HEK293 (cell line): Measurements from ENCODE around the gene ACER3.

Experiments used
- CTCF ChIA-PET: fragments of 350-600 bp; formaldehyde crosslinking; extraction: SDS; loops from one replicate; lab custom pipeline; 2021; ENCODE audit warnings: antibody characterized with exemption; lab: Yijun Ruan, JAX
- POLR2A ChIA-PET: fragments of 300-600 bp; formaldehyde crosslinking; extraction: SDS; loops from one replicate; lab custom pipeline; 2020; ENCODE audit warnings: antibody characterized with exemption, inconsistent platforms; lab: Yijun Ruan, JAX
- H3K27ac ChIP-seq: fragments of 200-500 bp; sonication (Bioruptor generic); 2 replicates; pipeline ENCODE4 v1.5.1; 2014; ENCODE audit warnings: low read depth, low read length, control low read depth, inconsistent platforms; ENCODE audit errors: extremely low read depth
- H3K36me3 ChIP-seq, 2 experiments: fragments of 200-500 bp in 1 of 2; sonication (Bioruptor generic) in 1 of 2; 1 replicate in 1 of 2; 2 replicates in 1 of 2; pipeline ENCODE4 v1.5.1; 2014 to 2017; ENCODE audit warnings: inconsistent platforms in 2 of 2, low read length in 2 of 2; ENCODE audit not compliant: control insufficient read depth in 2 of 2, insufficient read depth in 1 of 2
- H3K4me1 ChIP-seq: fragments of 200-500 bp; sonication (Bioruptor generic); 2 replicates; pipeline ENCODE4 v1.5.1; 2014; ENCODE audit warnings: mild to moderate bottlenecking, low read length, inconsistent platforms; ENCODE audit not compliant: control insufficient read depth, insufficient read depth
- H3K4me3 ChIP-seq: 2 replicates; pipeline ENCODE4 v1.5.1; 2011; ENCODE audit warnings: low read depth, mild to moderate bottlenecking, control low read depth, low read length, moderate library complexity
- H3K9me3 ChIP-seq: fragments of 200-500 bp; sonication (Bioruptor generic); 2 replicates; pipeline ENCODE4 v1.5.1; 2014; ENCODE audit warnings: low read depth, low read length, inconsistent platforms; ENCODE audit not compliant: control insufficient read depth, insufficient read depth
- ATF2 ChIP-seq: fragments of 450-650 bp; formaldehyde crosslinking; IDR thresholded peaks from 2 replicates; pipeline ENCODE4 v1.5.1; 2016; ENCODE audit warnings: missing biosample characterization, missing genetic modification characterization, low read depth
- EGR2 ChIP-seq: fragments of 450-650 bp; formaldehyde crosslinking; IDR thresholded peaks from 2 replicates; pipeline ENCODE4 v1.5.1; 2016; ENCODE audit warnings: low read depth, missing biosample characterization, missing genetic modification characterization
- ELK4 ChIP-seq: IDR thresholded peaks from 2 replicates; pipeline ENCODE4 v1.6.1; 2011; ENCODE audit warnings: mild to moderate bottlenecking, low read depth, low read length, borderline replicate concordance
- FEZF1 ChIP-seq: fragments of 450-650 bp; formaldehyde crosslinking; IDR thresholded peaks from 2 replicates; pipeline ENCODE4 v1.5.1; 2016; ENCODE audit warnings: missing biosample characterization, missing genetic modification characterization
- IKZF3 ChIP-seq: fragments of 450-650 bp; IDR thresholded peaks from 2 replicates; pipeline ENCODE4 v1.5.0; 2018; ENCODE audit warnings: missing biosample characterization, mild to moderate bottlenecking, missing genetic modification characterization, moderate library complexity
- OVOL3 ChIP-seq: fragments of 450-650 bp; formaldehyde crosslinking; IDR thresholded peaks from 2 replicates; pipeline ENCODE4 v1.5.1; 2016; ENCODE audit warnings: missing biosample characterization, missing genetic modification characterization
- WT1 ChIP-seq: fragments of 450-650 bp; formaldehyde crosslinking; IDR thresholded peaks from 2 replicates; pipeline ENCODE4 v1.5.1; 2016; ENCODE audit warnings: missing biosample characterization, missing genetic modification characterization
- ZBTB7A ChIP-seq: fragments of 450-650 bp; formaldehyde crosslinking; IDR thresholded peaks from 2 replicates; pipeline ENCODE4 v1.5.1; 2016; ENCODE audit warnings: low read depth, missing biosample characterization, missing genetic modification characterization
- ZEB2 ChIP-seq: fragments of 450-650 bp; formaldehyde crosslinking; IDR thresholded peaks from 2 replicates; pipeline ENCODE4 v1.5.1; 2016; ENCODE audit warnings: missing biosample characterization, missing genetic modification characterization
- ZFP37 ChIP-seq: fragments of 450-650 bp; formaldehyde crosslinking; IDR thresholded peaks from 2 replicates; pipeline ENCODE4 v1.5.1; 2016; ENCODE audit warnings: missing biosample characterization, missing genetic modification characterization
- ZIC2 ChIP-seq: fragments of 450-650 bp; formaldehyde crosslinking; IDR thresholded peaks from 2 replicates; pipeline ENCODE4 v1.5.1; 2016; ENCODE audit warnings: missing biosample characterization, missing genetic modification characterization
- ZNF132 ChIP-seq: fragments of 450-650 bp; formaldehyde crosslinking; IDR thresholded peaks from 2 replicates; pipeline ENCODE4 v1.5.1; 2017; ENCODE audit warnings: missing biosample characterization, missing genetic modification characterization, borderline replicate concordance
- ZNF169 ChIP-seq: fragments of 450-650 bp; formaldehyde crosslinking; IDR thresholded peaks from 2 replicates; pipeline ENCODE4 v1.5.1; 2016; ENCODE audit warnings: missing biosample characterization, missing genetic modification characterization
- ZNF221 ChIP-seq: fragments of 450-650 bp; formaldehyde crosslinking; IDR thresholded peaks from 2 replicates; pipeline ENCODE4 v1.5.1; 2017; ENCODE audit warnings: missing biosample characterization, missing genetic modification characterization, borderline replicate concordance
- ZNF341 ChIP-seq: fragments of 450-650 bp; formaldehyde crosslinking; IDR thresholded peaks from 2 replicates; pipeline ENCODE4; 2016; ENCODE audit warnings: low read depth, missing biosample characterization, missing genetic modification characterization
- ZNF37A ChIP-seq: fragments of 450-650 bp; IDR thresholded peaks from 2 replicates; pipeline ENCODE4 v1.5.1; 2018; ENCODE audit warnings: missing biosample characterization, missing genetic modification characterization
- ZNF416 ChIP-seq: fragments of 450-650 bp; formaldehyde crosslinking; IDR thresholded peaks from 2 replicates; pipeline ENCODE4 v1.5.1; 2016; ENCODE audit warnings: missing biosample characterization, missing genetic modification characterization
- ZNF473 ChIP-seq: fragments of 450-650 bp; formaldehyde crosslinking; IDR thresholded peaks from 2 replicates; pipeline ENCODE4 v1.5.1; 2017; ENCODE audit warnings: missing biosample characterization, missing genetic modification characterization
- ZNF513 ChIP-seq: fragments of 450-650 bp; IDR thresholded peaks from 2 replicates; pipeline ENCODE4 v1.5.1; 2018; ENCODE audit warnings: missing biosample characterization, missing genetic modification characterization
- ZNF548 ChIP-seq: fragments of 450-650 bp; formaldehyde crosslinking; IDR thresholded peaks from 2 replicates; pipeline ENCODE4 v1.5.1; 2016; ENCODE audit warnings: missing biosample characterization, missing genetic modification characterization
- ZNF561 ChIP-seq: fragments of 450-650 bp; IDR thresholded peaks from 2 replicates; pipeline ENCODE4 v1.5.1; 2018; ENCODE audit warnings: missing biosample characterization, missing genetic modification characterization, borderline replicate concordance
- ZNF654 ChIP-seq: fragments of 450-650 bp; formaldehyde crosslinking; IDR thresholded peaks from 2 replicates; pipeline ENCODE4 v1.5.1; 2016; ENCODE audit warnings: low read depth, missing biosample characterization, missing genetic modification characterization
- ZNF670 ChIP-seq: fragments of 450-650 bp; formaldehyde crosslinking; IDR thresholded peaks from 2 replicates; pipeline ENCODE4 v1.5.1; 2016; ENCODE audit warnings: missing biosample characterization, missing genetic modification characterization, low read depth
- ZNF747 ChIP-seq: fragments of 450-650 bp; formaldehyde crosslinking; IDR thresholded peaks from 2 replicates; pipeline ENCODE4 v1.5.1; 2016; ENCODE audit warnings: missing biosample characterization, missing genetic modification characterization
- ZSCAN4 ChIP-seq: fragments of 450-650 bp; formaldehyde crosslinking; IDR thresholded peaks from 2 replicates; pipeline ENCODE4 v1.5.1; 2017; ENCODE audit warnings: missing biosample characterization, missing genetic modification characterization
- ZSCAN5A ChIP-seq: fragments of 450-650 bp; formaldehyde crosslinking; IDR thresholded peaks from 2 replicates; pipeline ENCODE4 v1.5.1; 2016; ENCODE audit warnings: missing biosample characterization, missing genetic modification characterization

ACER3 gene

GRCh38 chr11:77072851-77073327 is 212.2 kb downstream of the ACER3 start:
- H3K4me3 ChIP-seq, result no peak overlapping the region
- no peaks in the 10 kb centered on the region for H3K4me1 ChIP-seq
- ChIA-PET CTCF (interaction anchor here (1.0 kb wide), 1 partner anchor 19 kb away, joined by 4 read pairs; no protein-coding TSS in a partner anchor), POLR2A (no interaction called here)
- no peaks in the 10 kb centered on the region for H3K36me3 ChIP-seq
- no peak for TF ChIP-seq FEZF1
- no peak for TF ChIP-seq ZNF473
- TF ChIP-seq IKZF3 (tag by site-specific recombination), result no peak
- no peak for TF ChIP-seq ZNF341
- no peak for TF ChIP-seq ZSCAN5A (tag by site-specific recombination)
- no peak for TF ChIP-seq ZNF169 (tag by site-specific recombination)
- TF ChIP-seq ZNF221 (tag by site-specific recombination), result no peak
- TF ChIP-seq ZNF416 (tag by site-specific recombination), result no peak
- TF ChIP-seq ZNF132 (tag by site-specific recombination), result no peak
- no peak for TF ChIP-seq ZFP37 (tag by site-specific recombination)
- TF ChIP-seq ZNF561 (tag by site-specific recombination), result no peak
- no peak for TF ChIP-seq ZNF548 (tag by site-specific recombination)
- no peak for TF ChIP-seq ZNF670 (tag by site-specific recombination)
- no peak for TF ChIP-seq ATF2 (tag by site-specific recombination)
- no peak for TF ChIP-seq ZNF747 (tag by site-specific recombination)
- TF ChIP-seq ZNF654 (tag by site-specific recombination), result no peak
- H3K9me3 ChIP-seq, result no peaks in the 10 kb centered on the region
- H3K27ac ChIP-seq, result no peak overlapping the region

GRCh38 chr11:77073328-77074001 is 212.7 kb downstream of the ACER3 start:
- Histone ChIP-seq H3K36me3 (no peaks in the 10 kb centered on the region), H3K9me3 (no peaks in the 10 kb centered on the region), H3K27ac (no peak overlapping the region), H3K4me1 (no peaks in the 10 kb centered on the region), H3K4me3 (no peak overlapping the region)
- POLR2A ChIA-PET, result no interaction called here
- TF ChIP-seq ZEB2 (tag by site-specific recombination), result no peak
- TF ChIP-seq ZIC2 (tag by site-specific recombination), result peak; percentile 60
- CTCF ChIA-PET, result interaction anchor here (1.0 to 1.2 kb wide), 2 partner anchors 18 kb away, joined by 4 read pairs; no protein-coding TSS in a partner anchor

- ChIA-PET CTCF (interaction anchor here (0.7 to 1.2 kb wide), 2 partner anchors 17 to 75 kb away, joined by 3 to 4 read pairs; no protein-coding TSS in a partner anchor), POLR2A (no interaction called here)
- no peaks in the 10 kb centered on the region for H3K36me3 ChIP-seq
- no peak overlapping the region for H3K27ac ChIP-seq
- TF ChIP-seq ZNF513 (tag by site-specific recombination) (no peak), ZBTB7A (tag by site-specific recombination) (no peak), WT1 (tag by site-specific recombination) (no peak), ZNF169 (tag by site-specific recombination) (no peak), ZSCAN4 (tag by site-specific recombination) (no peak), ELK4 (no peak), EGR2 (tag by site-specific recombination) (0 out of 2 replicates have a peak, but pooled peaks have one; percentile 8), OVOL3 (tag by site-specific recombination) (no peak), ZNF37A (tag by site-specific recombination) (no peak)
- no peaks in the 10 kb centered on the region for H3K4me1 ChIP-seq
- no peaks in the 10 kb centered on the region for H3K9me3 ChIP-seq
- H3K4me3 ChIP-seq, result no peak overlapping the region
Measured at GRCh38 chr11:77074205-77074604, 213.5 kb downstream of the ACER3 start.
